BE2C (cell line): ENCODE data around the gene MED6.

ENCODE experiments used
- DNase-seq: peaks from one replicate; pipeline ENCODE4 v3.0.0-alpha.2; 2020
- H3K27me3 ChIP-seq: fragments of 250-450 bp; sonication (Bioruptor Pico); 2 replicates; pipeline ENCODE4 v1.5.1; 2020; ENCODE audit warnings: mild to moderate bottlenecking
- H3K36me3 ChIP-seq: fragments of 250-450 bp; sonication (Bioruptor Pico); 2 replicates; pipeline ENCODE4 v1.5.1; 2020; ENCODE audit warnings: mild to moderate bottlenecking
- H3K4me1 ChIP-seq: fragments of 250-450 bp; sonication (Bioruptor Pico); 2 replicates; pipeline ENCODE4 v1.5.1; 2020
- H3K4me3 ChIP-seq: 2 replicates; pipeline ENCODE4 v1.5.1; 2011; ENCODE audit warnings: low read depth, low read length
- H3K9me3 ChIP-seq: fragments of 250-450 bp; sonication (Bioruptor Pico); 2 replicates; pipeline ENCODE4 v1.5.1; 2020
- CTCF ChIP-seq: IDR thresholded peaks from 2 replicates; pipeline ENCODE4 v1.5.1; 2012; ENCODE audit warnings: mild to moderate bottlenecking, low read depth, low read length

MED6 gene

GRCh38 chr14:70611216-70611615 is 10.8 kb upstream of the MED6 start:
- Histone ChIP-seq H3K9me3 (no peaks in the 10 kb centered on the region), H3K4me1 (no peaks in the 10 kb centered on the region), H3K27me3 (peaks cover 15% of the 10 kb centered on the region), H3K4me3 (no peak overlapping the region), H3K36me3 (no peaks in the 10 kb centered on the region)
- TF ChIP-seq CTCF = no peak
- DNase-seq = no peak

GRCh38 chr14:70602254-70602653 is 1.8 kb upstream of the MED6 start:
- Histone ChIP-seq H3K27me3 (peaks cover 12% of the 10 kb centered on the region), H3K4me1 (no peaks in the 10 kb centered on the region), H3K36me3 (no peaks in the 10 kb centered on the region), H3K9me3 (no peaks in the 10 kb centered on the region), H3K4me3 (no peak overlapping the region)
- no peak for DNase-seq
- TF ChIP-seq CTCF = no peak

GRCh38 chr14:70601162-70601561 is 707 bp upstream of the MED6 start:
- no peak for DNase-seq
- H3K4me1 ChIP-seq = no peaks in the 10 kb centered on the region

GRCh38 chr14:70599345-70599744 is 1.1 kb downstream of the MED6 start:
- H3K4me3 ChIP-seq = peak overlapping the region; percentile 77
- H3K36me3 ChIP-seq = peaks cover 21% of the 10 kb centered on the region
- H3K4me1 ChIP-seq = no peaks in the 10 kb centered on the region
- no peak for TF ChIP-seq CTCF
- DNase-seq = no peak
- no peaks in the 10 kb centered on the region; the same call in 1 of the 2 replicates for H3K27me3 ChIP-seq
- H3K9me3 ChIP-seq = no peaks in the 10 kb centered on the region

More at GRCh38 chr14:70601162-70601561, 707 bp upstream of the MED6 start:
- Histone ChIP-seq H3K27me3 (peaks cover 5% of the 10 kb centered on the region), H3K36me3 (peaks cover 3% of the 10 kb centered on the region; the same call in 1 of the 2 replicates), H3K9me3 (no peaks in the 10 kb centered on the region), H3K4me3 (peak overlapping the region; percentile 64)
- no peak for TF ChIP-seq CTCF

GRCh38 chr14:70597731-70598130 is 2.7 kb downstream of the MED6 start:
- TF ChIP-seq CTCF = no peak
- Histone ChIP-seq H3K9me3 (no peaks in the 10 kb centered on the region), H3K4me3 (no peak overlapping the region), H3K36me3 (peaks cover 34% of the 10 kb centered on the region), H3K4me1 (no peaks in the 10 kb centered on the region), H3K27me3 (no peaks in the 10 kb centered on the region)
- DNase-seq = no peak

GRCh38 chr14:70595443-70596185 is 4.8 kb downstream of the MED6 start:
- Histone ChIP-seq H3K4me1 (no peaks in the 10 kb centered on the region), H3K9me3 (no peaks in the 10 kb centered on the region), H3K27me3 (no peaks in the 10 kb centered on the region), H3K4me3 (no peak overlapping the region), H3K36me3 (peaks cover 47% of the 10 kb centered on the region)
- no peak for DNase-seq
- TF ChIP-seq CTCF = no peak
